Measurements from ENCODE around the gene CTAG1B.
"Not testable (repeated sequence)": the region's sequence is repeated elsewhere in the genome, so short reads cannot be mapped to it uniquely, and the experiment has no call there.

Gene CTAG1B

DNA sequence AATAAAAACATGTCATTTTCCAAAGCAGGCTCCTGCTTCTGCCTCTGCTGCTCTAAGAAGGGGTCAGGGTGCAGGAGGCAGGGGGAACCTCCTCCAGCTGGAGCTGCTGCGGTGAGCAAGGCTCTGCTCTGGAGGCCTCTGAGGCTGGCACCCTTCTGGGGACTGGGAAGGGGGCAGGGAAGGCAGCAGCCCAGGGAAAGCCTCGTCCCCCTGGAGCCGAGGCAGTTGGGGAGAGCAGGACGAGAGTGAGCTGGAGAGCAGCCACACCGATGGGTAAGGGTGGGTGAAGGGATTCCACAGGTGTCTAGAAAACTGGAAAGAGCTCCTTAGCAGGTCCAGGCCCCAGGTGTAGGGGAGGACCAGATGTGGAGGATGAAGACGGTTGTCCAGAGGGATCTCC, 36.3 kb upstream of the CTAG1B start:
- TF ChIP-seq, protein P1, sequence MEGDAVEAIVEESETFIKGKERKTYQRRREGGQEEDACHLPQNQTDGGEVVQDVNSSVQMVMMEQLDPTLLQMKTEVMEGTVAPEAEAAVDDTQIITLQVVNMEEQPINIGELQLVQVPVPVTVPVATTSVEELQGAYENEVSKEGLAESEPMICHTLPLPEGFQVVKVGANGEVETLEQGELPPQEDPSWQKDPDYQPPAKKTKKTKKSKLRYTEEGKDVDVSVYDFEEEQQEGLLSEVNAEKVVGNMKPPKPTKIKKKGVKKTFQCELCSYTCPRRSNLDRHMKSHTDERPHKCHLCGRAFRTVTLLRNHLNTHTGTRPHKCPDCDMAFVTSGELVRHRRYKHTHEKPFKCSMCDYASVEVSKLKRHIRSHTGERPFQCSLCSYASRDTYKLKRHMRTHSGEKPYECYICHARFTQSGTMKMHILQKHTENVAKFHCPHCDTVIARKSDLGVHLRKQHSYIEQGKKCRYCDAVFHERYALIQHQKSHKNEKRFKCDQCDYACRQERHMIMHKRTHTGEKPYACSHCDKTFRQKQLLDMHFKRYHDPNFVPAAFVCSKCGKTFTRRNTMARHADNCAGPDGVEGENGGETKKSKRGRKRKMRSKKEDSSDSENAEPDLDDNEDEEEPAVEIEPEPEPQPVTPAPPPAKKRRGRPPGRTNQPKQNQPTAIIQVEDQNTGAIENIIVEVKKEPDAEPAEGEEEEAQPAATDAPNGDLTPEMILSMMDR (conservative IDR thresholded peaks at IDR 0.05): no peak
- H3K27ac ChIP-seq: no peak overlapping the region

GRCh38 chrX:154654925-154655324, 35.8 kb upstream of the CTAG1B start:
- TF ChIP-seq, protein P1 (conservative IDR thresholded peaks at IDR 0.05): no peak
- H3K27ac ChIP-seq: no peak overlapping the region

DNA sequence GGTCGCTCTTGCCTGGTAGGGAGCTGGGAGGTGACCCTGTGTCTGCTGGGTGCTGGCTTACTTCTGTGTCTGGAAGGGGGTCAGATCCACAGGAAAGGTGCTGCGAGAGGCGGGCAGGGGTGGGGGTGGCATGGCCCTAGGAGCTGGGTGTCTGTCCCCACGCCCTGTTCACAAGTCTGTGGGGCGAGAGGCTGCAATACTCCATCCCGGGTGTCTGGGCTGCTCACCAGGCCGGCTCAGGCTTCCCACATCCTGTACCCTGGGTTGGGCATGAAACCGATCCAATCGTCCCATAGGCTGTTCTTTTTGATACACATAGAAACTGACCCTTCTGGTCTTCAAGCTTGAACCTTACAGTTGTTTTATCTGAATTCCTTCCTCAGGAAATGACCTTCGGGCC, 35.3 kb upstream of the CTAG1B start:
- no peak overlapping the region for H3K27ac ChIP-seq
- TF ChIP-seq, protein P1 (conservative IDR thresholded peaks at IDR 0.05): no peak

- not testable (repeated sequence) for H3K27ac ChIP-seq
These were observed 34.3 kb upstream of the CTAG1B start, which contains the start of gene CTAG2 for GRCh38 chrX:154653413-154653812. TSS of gene CTAG2 (minus strand) at chrX:154653579. CDS start at chrX:154653515, 64 bp downstream.

DNA sequence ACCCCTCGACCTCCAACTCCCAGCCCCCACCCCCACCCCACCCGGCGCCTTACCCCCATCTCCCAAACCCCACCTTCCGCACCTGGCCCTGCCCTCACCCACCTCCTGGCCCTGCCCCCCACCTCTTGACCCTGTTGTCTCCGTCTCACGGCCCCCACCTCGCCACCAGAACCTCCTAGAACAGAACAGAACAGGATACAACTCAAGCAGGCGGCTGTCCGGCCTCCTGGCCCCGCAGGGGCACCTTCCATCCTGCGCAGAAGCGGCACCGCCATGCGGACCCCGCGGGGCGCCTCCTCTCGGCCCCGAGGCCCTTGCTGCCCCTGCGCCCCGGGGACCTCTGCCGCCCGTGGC, 33.9 kb upstream of the CTAG1B start:
- H3K27ac ChIP-seq: no peak overlapping the region
- TF ChIP-seq, protein P1 (conservative IDR thresholded peaks at IDR 0.05): no peak

- no peak overlapping the region for H3K27ac ChIP-seq
- TF ChIP-seq, protein P1 (conservative IDR thresholded peaks at IDR 0.05): no peak
These were observed 33.4 kb upstream of the CTAG1B start for GRCh38 chrX:154652311-154653047.

DNA sequence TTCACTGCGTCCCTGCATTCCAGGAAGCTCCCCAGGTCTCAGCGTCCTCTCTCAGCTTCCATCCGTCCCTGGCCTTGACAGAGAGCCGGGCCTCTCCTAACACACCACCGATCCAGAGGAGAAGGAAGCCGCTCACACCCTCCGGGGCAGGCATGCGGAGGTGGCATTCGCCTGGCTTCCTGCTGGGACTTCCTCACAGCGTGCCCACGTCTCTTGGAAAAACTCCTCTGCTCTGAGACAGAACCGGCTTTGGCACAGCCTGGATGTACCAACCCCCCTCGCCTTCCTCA, 31.1 kb upstream of the CTAG1B start:
- no peak overlapping the region for H3K27ac ChIP-seq
- TF ChIP-seq, protein P1 (conservative IDR thresholded peaks at IDR 0.05): no peak

- no peak overlapping the region for H3K27ac ChIP-seq
- TF ChIP-seq, protein P1 (conservative IDR thresholded peaks at IDR 0.05): no peak
These were observed 30.6 kb upstream of the CTAG1B start for GRCh38 chrX:154649503-154650220.
